CD14-positive monocyte (primary cell): ENCODE data around the gene TMEM86B. TPM values are rescaled to one million over a fixed set of nuclear protein-coding genes. Genes with fewer than 3 reads are reported as not detected.

ENCODE experiments used
- DNase-seq, 3 donors: peaks; one replicate each; pipeline ENCODE4 v3.0.0-alpha.2; 2011 to 2022
- H2AFZ ChIP-seq: 2 replicates; pipeline ENCODE4 v1.6.0; 2012; ENCODE audit warnings: mild to moderate bottlenecking, low read depth, low read length, inconsistent platforms; ENCODE audit not compliant: insufficient read depth, poor library complexity, severe bottlenecking
- H3K27ac ChIP-seq, 2 donors: 1 replicate in 1 of 2; 2 replicates in 1 of 2; pipeline ENCODE4 v1.5.1; 2012 to 2013; ENCODE audit warnings: low read length in 2 of 2, control low read depth in 1 of 2, inconsistent platforms in 1 of 2, low read depth in 1 of 2, mild to moderate bottlenecking in 1 of 2
- H3K27me3 ChIP-seq, 2 donors: one replicate each; pipeline versions ENCODE4 v1.6.0 to v1.6.1; 2011 to 2013; ENCODE audit warnings: low read length in 2 of 2; ENCODE audit not compliant: control insufficient read depth in 2 of 2, insufficient read depth in 2 of 2
- H3K36me3 ChIP-seq, 2 donors: replicated peaks in 1 of 2; 1 replicate in 1 of 2; 2 replicates in 1 of 2; pipeline versions ENCODE4 v1.5.1 to v1.6.1; 2012 to 2013; ENCODE audit warnings: low read length in 2 of 2, control low read depth in 1 of 2, inconsistent platforms in 1 of 2, mild to moderate bottlenecking in 1 of 2; ENCODE audit not compliant: insufficient read depth in 2 of 2, control insufficient read depth in 1 of 2
- H3K4me1 ChIP-seq, 2 donors: 1 replicate in 1 of 2; 2 replicates in 1 of 2; pipeline versions ENCODE4 v1.5.1 to v1.6.1; 2012 to 2013; ENCODE audit warnings: low read length in 2 of 2, control low read depth in 1 of 2, inconsistent platforms in 1 of 2, mild to moderate bottlenecking in 1 of 2, moderate library complexity in 1 of 2; ENCODE audit not compliant: insufficient read depth in 2 of 2, control insufficient read depth in 1 of 2
- H3K4me2 ChIP-seq: replicated peaks from 2 replicates; pipeline ENCODE3; 2012; ENCODE audit warnings: low read length, moderate library complexity, mild to moderate bottlenecking; ENCODE audit not compliant: poor library complexity, severe bottlenecking; ENCODE audit errors: extremely low read depth
- H3K4me3 ChIP-seq, 3 experiments: fragments of 200-600 bp in 1 of 3; sonication (generic) in 1 of 3; replicated peaks in 1 of 3; 1 replicate in 2 of 3; 2 replicates in 1 of 3; pipeline ENCODE4 v1.5.1; 2011 to 2013; ENCODE audit warnings: low read length in 3 of 3, mild to moderate bottlenecking in 3 of 3, control low read depth in 2 of 3, low read depth in 2 of 3, inconsistent platforms in 1 of 3, moderate library complexity in 1 of 3
- H3K79me2 ChIP-seq: 2 replicates; pipeline ENCODE4 v1.6.0; 2012; ENCODE audit warnings: mild to moderate bottlenecking, control low read depth, inconsistent platforms, low read length, moderate library complexity; ENCODE audit not compliant: insufficient read depth
- H3K9ac ChIP-seq: 2 replicates; pipeline ENCODE4 v1.6.0; 2017; ENCODE audit warnings: low read length, mild to moderate bottlenecking; ENCODE audit not compliant: insufficient read depth, poor library complexity, severe bottlenecking
- H3K9me3 ChIP-seq, 2 donors: replicated peaks in 1 of 2; 1 replicate in 1 of 2; 2 replicates in 1 of 2; pipeline versions ENCODE4 v1.5.1 to v1.6.1; 2012 to 2013; ENCODE audit warnings: low read length in 2 of 2, control low read depth in 1 of 2; ENCODE audit not compliant: control insufficient read depth in 1 of 2, insufficient read depth in 1 of 2
- H4K20me1 ChIP-seq: 2 replicates; pipeline ENCODE4 v1.6.0; 2012; ENCODE audit warnings: mild to moderate bottlenecking, low read length, control low read depth, moderate library complexity; ENCODE audit not compliant: insufficient read depth
- H3K27ac Mint-ChIP-seq, 7 donors: one replicate each; pipeline ENCODE4 v1.8.0; 2020; ENCODE audit warnings: mild to moderate bottlenecking in 7 of 7, mixed read lengths in 7 of 7, moderate library complexity in 6 of 7, inconsistent platforms in 2 of 7
- H3K27me3 Mint-ChIP-seq, 3 donors: one replicate each; pipeline ENCODE4 v1.8.0; 2021 to 2022; ENCODE audit warnings: low read depth in 3 of 3, mild to moderate bottlenecking in 3 of 3, mixed read lengths in 3 of 3, moderate library complexity in 3 of 3, inconsistent platforms in 1 of 3
- H3K36me3 Mint-ChIP-seq, 2 donors: one replicate each; pipeline ENCODE4 v1.8.0; 2020; ENCODE audit warnings: mixed read lengths in 2 of 2, inconsistent platforms in 1 of 2, mild to moderate bottlenecking in 1 of 2
- H3K4me1 Mint-ChIP-seq: one replicate; pipeline ENCODE4 v1.8.0; 2020; ENCODE audit warnings: mild to moderate bottlenecking, mixed read lengths
- H3K4me3 Mint-ChIP-seq, 2 donors: one replicate each; pipeline ENCODE4 v1.8.0; 2020; ENCODE audit warnings: mild to moderate bottlenecking in 2 of 2, mixed read lengths in 2 of 2, moderate library complexity in 1 of 2
- H3K9me3 Mint-ChIP-seq, 7 donors: one replicate each; pipeline ENCODE4 v1.8.0; 2020 to 2022; ENCODE audit warnings: mixed read lengths in 7 of 7, mild to moderate bottlenecking in 6 of 7, moderate library complexity in 6 of 7, inconsistent platforms in 2 of 7
- CTCF ChIP-seq: fragments of 200-600 bp; IDR thresholded peaks from one replicate; pipeline ENCODE4 v1.8.0; 2022; ENCODE audit warnings: antibody characterized with exemption, mild to moderate bottlenecking
- WGBS: methylation state at CpG from one replicate; pipeline ENCODE4 v1.1.5; 2013; ENCODE audit warnings: missing lambda C conversion rate; ENCODE audit not compliant: insufficient coverage; 5-methylcytosine and 5-hydroxymethylcytosine counted together
- intact Hi-C, 2 donors: fragments of 100-400 bp; cut with micrococcal nuclease; formaldehyde crosslinking; loops; one replicate each; pipeline versions ENCODE4 v1.15.0 to v1.15.1; 2023
- polyA plus RNA-seq, 3 donors: library from polyadenylated mRNA; depleted of rRNA in 1 of 3; unstranded in 2 of 3; stranded (reverse) in 1 of 3; fragments of 300-500 nt in 2 of 3; fragments of >200 nt in 1 of 3; fragmentation: Illumina TruSeq in 2 of 3; gene quantifications; 1 replicate in 2 of 3; 2 replicates in 1 of 3; pipeline ENCODE4 v1.2.3, GENCODE V29; 2012 to 2021

The TMEM86B gene
- polyA plus RNA-seq, 3 donors = 0.16 to 10.7 (median 0.38) TPM

DNA sequence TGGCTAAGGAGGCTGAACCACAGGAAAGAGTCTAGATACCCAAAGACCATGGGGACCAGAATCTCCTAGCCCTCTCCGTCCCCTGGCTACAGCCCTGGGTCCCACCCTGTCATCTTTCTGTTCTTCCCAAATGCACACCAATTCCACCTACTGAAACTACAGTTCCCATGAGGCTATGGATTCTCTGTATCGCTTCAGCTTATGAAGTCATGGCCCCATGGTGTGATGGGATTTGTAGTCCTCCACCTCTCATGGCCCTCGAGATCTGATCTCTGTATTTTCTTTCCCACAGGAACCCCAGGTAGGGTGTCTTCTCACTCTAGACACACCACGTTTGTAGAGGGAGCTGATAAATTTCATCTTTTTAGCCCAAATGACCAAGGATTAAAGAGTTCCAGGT lies 31.0 kb downstream of the TMEM86B start:
- Mint-ChIP-seq H3K27ac (no peak overlapping the region), H3K36me3 (no peaks in the 10 kb centered on the region), H3K4me3 (no peak overlapping the region), H3K9me3 (no peaks in the 10 kb centered on the region), H3K27me3 (peaks cover 7 to 32% (median 17%) of the 10 kb centered on the region in 3 donors), H3K4me1 (peaks cover 6% of the 10 kb centered on the region)
- TF ChIP-seq CTCF = no peak
- Histone ChIP-seq H3K9ac (no peak overlapping the region), H3K27ac (no peak overlapping the region), H3K27me3 (no peaks in the 10 kb centered on the region), H4K20me1 (no peaks in the 10 kb centered on the region), H3K4me2 (no peak overlapping the region), H3K36me3 (no peaks in the 10 kb centered on the region), H3K4me1 (no peaks in the 10 kb centered on the region), H2AFZ (no peak overlapping the region), H3K9me3 (no peaks in the 10 kb centered on the region), H3K79me2 (no peaks in the 10 kb centered on the region), H3K4me3 (no peak overlapping the region)
- no CpG with 5 or more reads among the region's 4 CpGs for WGBS
- no peak for DNase-seq
- intact Hi-C loops = no loop called here

GRCh38 chr19:55196803-55197202 lies 31.8 kb downstream of the TMEM86B start:
- Histone ChIP-seq H2AFZ (no peak overlapping the region), H4K20me1 (no peaks in the 10 kb centered on the region), H3K79me2 (no peaks in the 10 kb centered on the region), H3K9ac (no peak overlapping the region), H3K27ac (no peak overlapping the region), H3K9me3 (no peaks in the 10 kb centered on the region), H3K4me3 (no peak overlapping the region), H3K27me3 (no peaks in the 10 kb centered on the region), H3K4me2 (no peak overlapping the region), H3K4me1 (no peaks in the 10 kb centered on the region), H3K36me3 (no peaks in the 10 kb centered on the region)
- Mint-ChIP-seq H3K27ac (no peak overlapping the region), H3K4me1 (peaks cover 6% of the 10 kb centered on the region), H3K9me3 (no peaks in the 10 kb centered on the region), H3K4me3 (no peak overlapping the region), H3K36me3 (no peaks in the 10 kb centered on the region), H3K27me3 (peaks cover 9 to 32% (median 17%) of the 10 kb centered on the region in 3 donors)
- no peak for DNase-seq
- no peak for TF ChIP-seq CTCF
- WGBS = 96% methylated on average over 10 of the region's 10 CpGs
- intact Hi-C loops = no loop called here
